ENCODE results near the gene SPON1. TPM values are rescaled to one million over a fixed set of nuclear protein-coding genes. Genes with fewer than 3 reads are reported as not detected.

SPON1 gene
- total RNA-seq, 1 donor, result 0.72 TPM

GRCh38 chr11:14253421-14253820 lies 290.9 kb downstream of the SPON1 start:
- H3K27ac ChIP-seq (ENCODE audit: low read depth, low read length), result no peak overlapping the region

DNA sequence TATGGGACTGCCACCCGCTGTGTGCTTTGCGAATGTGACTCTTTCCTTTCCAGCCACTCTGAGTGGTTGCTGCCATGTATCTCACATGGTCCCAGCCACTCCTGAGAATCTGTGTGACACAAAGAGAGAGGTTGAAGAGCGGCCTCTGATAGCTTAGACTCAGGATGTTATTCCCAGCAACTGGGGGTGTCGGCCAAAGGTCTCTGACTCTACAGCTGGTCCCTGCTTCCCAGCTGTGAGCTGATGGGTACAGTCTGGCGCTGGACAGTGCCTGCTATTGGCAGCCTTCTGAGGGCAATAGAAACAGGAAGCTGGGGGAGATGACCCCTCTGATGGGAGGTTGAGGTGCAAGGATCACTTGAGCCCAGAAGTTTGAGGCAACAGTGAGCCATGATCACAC lies 291.3 kb downstream of the SPON1 start:
- Histone ChIP-seq H3K4me1 (ENCODE audit: insufficient read depth, low read length) (peaks cover 7% of the 10 kb centered on the region), H3K4me3 (ENCODE audit: insufficient read depth, low read length) (no peak overlapping the region), H3K9me3 (ENCODE audit: low read depth, low read length) (no peaks in the 10 kb centered on the region), H4K20me1 (ENCODE audit: insufficient read depth, low read length) (no peaks in the 10 kb centered on the region), H3K36me3 (ENCODE audit: insufficient read depth, low read length) (no peaks in the 10 kb centered on the region), H2AFZ (ENCODE audit: low read length) (no peak overlapping the region), H3K79me2 (ENCODE audit: insufficient read depth, low read length) (no peaks in the 10 kb centered on the region), H3K27me3 (ENCODE audit: insufficient read depth, low read length) (peaks cover 18% of the 10 kb centered on the region), H3K27ac (ENCODE audit: low read depth, low read length) (no peak overlapping the region), H3K4me2 (ENCODE audit: insufficient read depth, low read length) (no peak overlapping the region)
- TF ChIP-seq, protein P1, sequence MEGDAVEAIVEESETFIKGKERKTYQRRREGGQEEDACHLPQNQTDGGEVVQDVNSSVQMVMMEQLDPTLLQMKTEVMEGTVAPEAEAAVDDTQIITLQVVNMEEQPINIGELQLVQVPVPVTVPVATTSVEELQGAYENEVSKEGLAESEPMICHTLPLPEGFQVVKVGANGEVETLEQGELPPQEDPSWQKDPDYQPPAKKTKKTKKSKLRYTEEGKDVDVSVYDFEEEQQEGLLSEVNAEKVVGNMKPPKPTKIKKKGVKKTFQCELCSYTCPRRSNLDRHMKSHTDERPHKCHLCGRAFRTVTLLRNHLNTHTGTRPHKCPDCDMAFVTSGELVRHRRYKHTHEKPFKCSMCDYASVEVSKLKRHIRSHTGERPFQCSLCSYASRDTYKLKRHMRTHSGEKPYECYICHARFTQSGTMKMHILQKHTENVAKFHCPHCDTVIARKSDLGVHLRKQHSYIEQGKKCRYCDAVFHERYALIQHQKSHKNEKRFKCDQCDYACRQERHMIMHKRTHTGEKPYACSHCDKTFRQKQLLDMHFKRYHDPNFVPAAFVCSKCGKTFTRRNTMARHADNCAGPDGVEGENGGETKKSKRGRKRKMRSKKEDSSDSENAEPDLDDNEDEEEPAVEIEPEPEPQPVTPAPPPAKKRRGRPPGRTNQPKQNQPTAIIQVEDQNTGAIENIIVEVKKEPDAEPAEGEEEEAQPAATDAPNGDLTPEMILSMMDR (IDR thresholded peaks at IDR 0.05; ENCODE audit: extremely low read depth, low read depth, low read length), result no peak
- DNase-seq (ENCODE audit: insufficient read length, low spot score, missing footprints), result no peak

More at GRCh38 chr11:14253421-14253820, 290.9 kb downstream of the SPON1 start:
- Histone ChIP-seq H3K9me3 (ENCODE audit: low read depth, low read length) (no peaks in the 10 kb centered on the region), H3K79me2 (ENCODE audit: insufficient read depth, low read length) (no peaks in the 10 kb centered on the region), H3K4me1 (ENCODE audit: insufficient read depth, low read length) (peaks cover 3% of the 10 kb centered on the region), H3K36me3 (ENCODE audit: insufficient read depth, low read length) (no peaks in the 10 kb centered on the region), H4K20me1 (ENCODE audit: insufficient read depth, low read length) (no peaks in the 10 kb centered on the region), H3K27me3 (ENCODE audit: insufficient read depth, low read length) (peaks cover 20% of the 10 kb centered on the region), H3K4me3 (ENCODE audit: insufficient read depth, low read length) (no peak overlapping the region), H2AFZ (ENCODE audit: low read length) (no peak overlapping the region), H3K4me2 (ENCODE audit: insufficient read depth, low read length) (no peak overlapping the region)
- DNase-seq (ENCODE audit: insufficient read length, low spot score, missing footprints), result no peak
- TF ChIP-seq, protein P1 (IDR thresholded peaks at IDR 0.05; ENCODE audit: extremely low read depth, low read depth, low read length), result no peak

DNA sequence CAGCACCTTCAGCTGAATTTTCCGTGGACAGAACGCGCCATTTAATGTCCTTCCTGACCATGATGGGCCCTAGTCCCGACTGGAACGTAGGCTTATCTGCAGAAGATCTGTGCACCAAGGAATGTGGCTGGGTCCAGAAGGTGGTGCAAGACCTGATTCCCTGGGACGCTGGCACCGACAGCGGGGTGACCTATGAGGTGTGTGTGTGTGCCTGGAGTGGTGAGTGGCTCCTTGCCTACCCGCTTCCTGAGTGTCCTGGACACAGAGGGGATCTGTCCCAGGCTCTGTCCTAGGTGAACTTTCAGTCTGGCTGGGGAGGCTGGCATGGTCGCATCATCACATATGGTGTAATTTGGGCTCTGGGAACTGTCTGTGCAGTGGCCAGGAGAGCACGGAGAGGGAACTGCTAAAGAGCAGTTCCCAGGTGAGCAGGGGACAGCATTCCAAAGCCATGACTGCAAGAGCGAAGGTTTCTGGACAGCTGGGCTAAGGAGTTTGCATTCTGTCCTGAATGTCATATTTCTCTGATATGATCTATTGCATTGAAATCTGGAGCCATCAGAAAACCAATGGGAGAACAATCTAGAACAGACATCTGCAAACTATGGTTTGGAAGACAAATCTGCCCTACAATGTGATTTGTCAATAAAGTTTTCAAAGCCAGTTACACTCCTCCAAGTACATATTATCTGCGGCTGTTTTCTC lies 292.2 kb downstream of the SPON1 start:
- no peak overlapping the region for H3K27ac ChIP-seq (ENCODE audit: low read depth, low read length)
- DNase-seq (ENCODE audit: insufficient read length, low spot score, missing footprints), result no peak
- no peaks in the 10 kb centered on the region for H3K9me3 ChIP-seq (ENCODE audit: low read depth, low read length)
- H3K4me1 ChIP-seq (ENCODE audit: insufficient read depth, low read length), result peaks cover 12% of the 10 kb centered on the region
- TF ChIP-seq, protein P1 (IDR thresholded peaks at IDR 0.05; ENCODE audit: extremely low read depth, low read depth, low read length), result no peak
- no peak overlapping the region for H3K4me3 ChIP-seq (ENCODE audit: insufficient read depth, low read length)
- no peaks in the 10 kb centered on the region for H3K36me3 ChIP-seq (ENCODE audit: insufficient read depth, low read length)
- H3K27me3 ChIP-seq (ENCODE audit: insufficient read depth, low read length), result peaks cover 18% of the 10 kb centered on the region
- no peaks in the 10 kb centered on the region for H4K20me1 ChIP-seq (ENCODE audit: insufficient read depth, low read length)
- no peak overlapping the region for H2AFZ ChIP-seq (ENCODE audit: low read length)
- no peak overlapping the region for H3K4me2 ChIP-seq (ENCODE audit: insufficient read depth, low read length)
- H3K79me2 ChIP-seq (ENCODE audit: insufficient read depth, low read length), result no peaks in the 10 kb centered on the region

- no peaks in the 10 kb centered on the region for H3K79me2 ChIP-seq (ENCODE audit: insufficient read depth, low read length)
- no peaks in the 10 kb centered on the region for H3K9me3 ChIP-seq (ENCODE audit: low read depth, low read length)
- H3K4me3 ChIP-seq (ENCODE audit: insufficient read depth, low read length), result no peak overlapping the region
- H4K20me1 ChIP-seq (ENCODE audit: insufficient read depth, low read length), result no peaks in the 10 kb centered on the region
- no peak overlapping the region for H3K4me2 ChIP-seq (ENCODE audit: insufficient read depth, low read length)
- no peak overlapping the region for H2AFZ ChIP-seq (ENCODE audit: low read length)
- no peak overlapping the region for H3K27ac ChIP-seq (ENCODE audit: low read depth, low read length)
- DNase-seq (ENCODE audit: insufficient read length, low spot score, missing footprints), result no peak
- peaks cover 18% of the 10 kb centered on the region for H3K27me3 ChIP-seq (ENCODE audit: insufficient read depth, low read length)
- TF ChIP-seq, protein P1 (IDR thresholded peaks at IDR 0.05; ENCODE audit: extremely low read depth, low read depth, low read length), result no peak
- H3K4me1 ChIP-seq (ENCODE audit: insufficient read depth, low read length), result peaks cover 12% of the 10 kb centered on the region
- H3K36me3 ChIP-seq (ENCODE audit: insufficient read depth, low read length), result no peaks in the 10 kb centered on the region
These were observed 292.7 kb downstream of the SPON1 start for GRCh38 chr11:14255238-14255534.
